Activated naive CD4-positive, alpha-beta T cell treated with anti-CD3 and anti-CD28 coated beads, Interleukin-2, amount 50 U/mL, for 16 hours (primary cell): ENCODE results near the gene CADPS.

Source experiments
- DNase-seq: peaks from one replicate; pipeline ENCODE4 v3.0.0-alpha.2; 2020

The CADPS gene

GRCh38 chr3:62732183-62732904 is 142.9 kb downstream of the CADPS start:
- DNase-seq: no peak

GRCh38 chr3:62727981-62728380 is 147.2 kb downstream of the CADPS start:
- DNase-seq: no peak

- DNase-seq: no peak
These were observed 147.7 kb downstream of the CADPS start for GRCh38 chr3:62727536-62727935.

GRCh38 chr3:62724503-62724902 is 150.7 kb downstream of the CADPS start:
- no peak for DNase-seq

GRCh38 chr3:62723914-62724217 is 151.3 kb downstream of the CADPS start:
- DNase-seq: no peak

GRCh38 chr3:62723166-62723913 is 151.9 kb downstream of the CADPS start:
- no peak for DNase-seq

- DNase-seq: no peak
These were observed 152.9 kb downstream of the CADPS start for GRCh38 chr3:62722344-62722743.

- no peak for DNase-seq
These were observed 156.5 kb downstream of the CADPS start for GRCh38 chr3:62718515-62719320.

- DNase-seq: no peak
These were observed 157.2 kb downstream of the CADPS start for GRCh38 chr3:62718011-62718410.

GRCh38 chr3:62712746-62713145 is 162.5 kb downstream of the CADPS start:
- no peak for DNase-seq

GRCh38 chr3:62710751-62711150 is 164.5 kb downstream of the CADPS start:
- no peak for DNase-seq

- DNase-seq: no peak
These were observed 166.4 kb downstream of the CADPS start for GRCh38 chr3:62708638-62709373.

- DNase-seq: no peak
These were observed 169.5 kb downstream of the CADPS start for GRCh38 chr3:62705721-62706120.

GRCh38 chr3:62703451-62704167 is 171.6 kb downstream of the CADPS start:
- no peak for DNase-seq

- no peak for DNase-seq
These were observed 174.9 kb downstream of the CADPS start for GRCh38 chr3:62700357-62700756.

- no peak for DNase-seq
These were observed 175.5 kb downstream of the CADPS start for GRCh38 chr3:62699728-62700127.

GRCh38 chr3:62696011-62696410 is 179.2 kb downstream of the CADPS start:
- DNase-seq: no peak

- DNase-seq: no peak
These were observed 186.4 kb downstream of the CADPS start for GRCh38 chr3:62688812-62689211.

- no peak for DNase-seq
These were observed 187.2 kb downstream of the CADPS start for GRCh38 chr3:62688050-62688449.

GRCh38 chr3:62686503-62687294 is 188.5 kb downstream of the CADPS start:
- DNase-seq: no peak

- DNase-seq: no peak
These were observed 192.4 kb downstream of the CADPS start for GRCh38 chr3:62682826-62683225.

GRCh38 chr3:62679988-62680387 is 195.2 kb downstream of the CADPS start:
- DNase-seq: no peak
